Stimulated activated CD8-positive, alpha-beta memory T cell treated with anti-CD3 and anti-CD28 coated beads, Interleukin-12 subunit alpha, Interleukin-12 subunit beta, amount 100 ng/mL, for 4 hours (primary cell): ENCODE measurements around the gene FNDC11.
A peak's percentile ranks its signal among the peaks of the same experiment; 100 is the strongest.
"Not testable (repeated sequence)": the region's sequence is repeated elsewhere in the genome, so short reads cannot be mapped to it uniquely, and the experiment has no call there.

Source experiments
- DNase-seq: peaks from one replicate; pipeline ENCODE4 v3.0.0-alpha.2; 2020; ENCODE audit warnings: low read depth

Gene FNDC11

DNA sequence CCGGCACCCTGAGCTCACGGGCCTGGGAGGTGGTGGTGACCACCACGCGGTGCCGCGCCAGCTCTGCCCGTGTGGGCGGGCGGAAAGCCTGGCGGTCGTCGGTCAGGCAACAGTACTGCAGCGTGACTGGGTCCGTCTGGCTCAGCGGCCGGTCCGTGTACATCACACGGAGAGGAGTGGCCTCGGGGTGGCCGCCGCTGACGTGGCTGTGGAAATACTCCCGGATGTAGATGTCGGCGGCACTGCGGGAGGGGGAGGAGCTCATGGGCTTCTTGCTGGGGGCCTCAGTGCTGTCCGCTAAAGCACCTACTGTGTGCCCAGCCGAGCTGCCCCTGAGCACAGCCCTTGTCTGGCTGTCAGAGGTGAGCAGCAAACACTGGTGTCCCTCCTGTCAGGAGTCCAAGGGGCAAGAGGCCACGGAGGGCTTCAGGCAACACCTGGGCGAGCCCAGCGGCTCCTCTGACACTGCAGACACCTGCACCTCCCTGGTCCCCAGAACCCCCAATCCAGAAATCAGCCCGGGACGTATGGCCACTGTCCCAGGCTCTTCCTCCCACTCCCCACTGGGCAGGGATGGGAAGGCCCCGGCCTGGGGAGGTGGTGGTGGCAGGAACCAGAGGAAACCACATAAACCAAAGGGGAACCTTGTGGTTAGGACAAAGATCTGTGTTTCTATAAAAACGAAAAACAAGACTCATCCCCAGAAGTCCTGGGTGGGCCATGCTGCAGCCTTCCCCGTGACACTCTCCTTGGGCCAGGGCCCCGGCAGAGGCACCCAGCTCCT lies 13.6 kb downstream of the FNDC11 start:
- peak; percentile 50 for DNase-seq

DNA sequence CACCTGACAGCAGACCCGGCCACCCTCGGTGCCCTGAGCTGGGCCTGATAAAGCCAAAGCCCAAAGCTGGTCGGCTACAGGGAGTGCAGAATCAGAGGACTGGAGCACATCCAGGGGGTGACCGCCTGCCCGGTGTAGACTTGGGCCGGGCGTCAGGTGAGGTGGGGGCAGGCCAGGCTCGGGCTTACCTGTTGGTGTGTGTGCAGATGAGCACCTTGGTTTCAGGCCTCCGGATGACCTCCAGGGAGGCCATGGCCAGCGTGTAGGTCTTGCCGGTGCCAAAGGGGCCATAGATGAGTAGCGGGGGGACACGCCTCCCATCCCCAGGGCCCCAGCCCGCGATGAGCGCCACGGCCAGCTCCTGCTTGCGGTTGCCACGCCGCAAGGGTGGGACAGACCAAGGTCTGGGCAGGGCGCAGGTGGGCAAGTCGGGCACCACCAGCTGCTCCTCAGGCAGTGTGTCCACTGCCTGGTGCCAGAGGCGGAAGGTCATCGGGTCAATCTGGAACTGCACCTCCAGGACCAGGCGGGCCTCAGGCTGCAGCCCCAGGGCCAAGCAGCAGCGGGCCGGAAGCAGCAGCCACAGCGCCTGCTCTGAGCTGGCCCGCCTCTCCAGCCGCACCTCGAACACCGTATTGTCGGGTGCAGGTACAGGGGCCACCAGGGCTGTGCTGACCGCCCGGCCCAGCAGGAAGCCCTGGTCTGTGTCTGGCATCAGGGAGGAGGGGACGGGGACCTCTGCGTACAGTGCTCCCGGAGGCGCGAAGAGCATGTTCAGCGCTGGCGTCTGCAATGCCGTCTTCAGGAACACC lies 14.4 kb downstream of the FNDC11 start:
- no peak for DNase-seq

DNA sequence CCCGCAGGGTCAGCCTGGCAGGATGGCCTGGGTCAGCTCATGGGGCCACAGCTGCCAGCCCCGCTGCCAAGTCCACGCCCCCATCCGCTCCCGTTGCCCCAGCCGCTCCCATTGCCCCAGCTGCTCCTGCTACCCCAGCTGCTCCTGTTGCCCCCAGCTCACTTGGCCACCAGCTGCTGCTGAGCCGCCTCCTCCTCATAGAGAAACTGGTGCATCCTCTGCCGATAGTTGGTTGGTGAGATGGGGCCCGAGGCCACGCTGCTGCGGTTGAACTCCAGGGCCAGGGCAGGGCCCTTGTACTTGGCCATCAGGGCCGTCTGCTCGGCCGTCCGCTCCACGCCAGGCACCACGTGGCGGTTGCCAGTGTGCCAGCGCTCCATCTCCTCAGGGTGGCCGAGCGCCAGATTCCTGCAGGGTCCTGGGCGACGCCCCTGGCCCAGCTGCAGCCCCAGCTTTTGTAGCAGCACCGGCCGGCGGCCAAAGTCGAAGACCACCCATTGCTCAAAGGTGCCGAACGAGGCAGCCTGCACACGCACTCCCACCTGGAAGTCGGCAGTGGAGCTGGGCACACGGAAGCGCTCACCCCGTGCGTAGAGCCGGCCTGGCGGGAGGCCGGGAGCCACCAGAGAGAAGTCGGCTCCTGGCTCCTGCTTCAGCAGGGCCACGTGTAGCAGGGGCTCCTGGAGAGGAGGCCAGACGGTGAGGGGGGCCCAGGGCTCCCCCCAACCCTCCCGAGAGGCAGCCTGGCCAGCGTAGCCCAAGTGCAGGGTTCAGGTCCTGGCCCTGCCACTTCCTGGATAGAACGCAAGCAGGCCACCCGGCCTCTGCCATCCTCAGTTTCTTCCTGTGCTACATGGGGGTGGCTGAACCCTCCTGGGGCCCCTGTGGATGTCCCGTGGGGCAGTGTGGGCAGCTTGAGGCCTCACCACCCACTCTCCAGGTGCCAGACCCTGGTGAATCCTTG lies 15.3 kb downstream of the FNDC11 start:
- DNase-seq: no peak

DNA sequence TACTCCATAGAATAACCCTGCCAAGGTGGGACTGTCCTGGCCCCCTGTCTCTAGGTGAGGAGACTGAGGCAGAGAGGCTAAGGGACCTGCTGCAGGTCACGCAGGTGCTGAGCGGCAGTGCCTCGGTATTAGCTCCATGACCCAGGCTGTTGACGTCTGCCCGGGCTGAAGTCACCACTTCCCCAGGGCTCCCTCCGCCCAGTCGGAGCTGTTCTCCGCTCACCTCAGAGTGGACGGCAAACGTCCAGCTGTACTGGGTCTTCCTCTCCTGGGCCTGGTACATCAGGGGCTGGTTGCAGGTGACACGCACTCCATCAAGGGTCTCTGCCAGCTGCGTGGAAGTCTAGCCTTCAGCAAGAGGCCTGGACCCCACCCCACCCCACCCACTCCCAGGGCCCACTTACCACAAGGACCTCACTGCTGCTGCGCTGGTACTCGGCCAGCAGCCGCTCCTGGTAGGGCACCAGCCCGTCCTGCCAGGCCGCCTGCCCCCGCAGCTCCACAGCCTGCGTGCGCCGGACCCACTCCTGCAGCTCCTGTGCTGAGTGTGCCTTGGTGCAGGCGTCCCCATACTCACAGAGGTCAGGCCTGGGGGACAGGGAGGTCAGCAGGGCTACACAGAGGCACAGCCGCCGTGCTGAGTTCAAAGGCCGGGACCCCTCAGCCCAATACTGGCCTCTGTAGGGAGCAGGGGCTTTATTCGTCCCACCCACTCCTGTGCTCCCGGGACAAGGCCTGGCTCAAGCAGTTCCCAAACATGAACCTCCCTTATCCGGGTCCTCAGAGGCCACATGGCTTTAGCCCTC lies 16.5 kb downstream of the FNDC11 start:
- DNase-seq: no peak

DNA sequence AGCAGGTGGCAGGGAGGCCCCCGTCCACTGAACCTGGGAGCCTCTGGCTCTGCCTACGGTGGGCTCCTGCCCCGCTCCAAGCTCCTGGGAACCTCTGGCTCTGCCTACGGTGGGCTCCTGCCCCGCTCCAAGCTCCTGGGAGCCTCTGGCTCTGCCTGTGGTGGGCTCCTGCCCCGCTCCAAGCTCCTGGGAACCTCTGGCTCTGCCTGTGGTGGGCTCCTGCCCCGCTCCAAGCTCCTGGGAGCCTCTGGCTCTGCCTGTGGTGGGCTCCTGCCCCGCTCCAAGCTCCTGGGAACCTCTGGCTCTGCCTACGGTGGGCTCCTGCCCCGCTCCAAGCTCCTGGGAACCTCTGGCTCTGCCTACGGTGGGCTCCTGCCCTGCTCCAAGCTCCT lies 17.1 kb downstream of the FNDC11 start:
- not testable (repeated sequence) for DNase-seq

DNA sequence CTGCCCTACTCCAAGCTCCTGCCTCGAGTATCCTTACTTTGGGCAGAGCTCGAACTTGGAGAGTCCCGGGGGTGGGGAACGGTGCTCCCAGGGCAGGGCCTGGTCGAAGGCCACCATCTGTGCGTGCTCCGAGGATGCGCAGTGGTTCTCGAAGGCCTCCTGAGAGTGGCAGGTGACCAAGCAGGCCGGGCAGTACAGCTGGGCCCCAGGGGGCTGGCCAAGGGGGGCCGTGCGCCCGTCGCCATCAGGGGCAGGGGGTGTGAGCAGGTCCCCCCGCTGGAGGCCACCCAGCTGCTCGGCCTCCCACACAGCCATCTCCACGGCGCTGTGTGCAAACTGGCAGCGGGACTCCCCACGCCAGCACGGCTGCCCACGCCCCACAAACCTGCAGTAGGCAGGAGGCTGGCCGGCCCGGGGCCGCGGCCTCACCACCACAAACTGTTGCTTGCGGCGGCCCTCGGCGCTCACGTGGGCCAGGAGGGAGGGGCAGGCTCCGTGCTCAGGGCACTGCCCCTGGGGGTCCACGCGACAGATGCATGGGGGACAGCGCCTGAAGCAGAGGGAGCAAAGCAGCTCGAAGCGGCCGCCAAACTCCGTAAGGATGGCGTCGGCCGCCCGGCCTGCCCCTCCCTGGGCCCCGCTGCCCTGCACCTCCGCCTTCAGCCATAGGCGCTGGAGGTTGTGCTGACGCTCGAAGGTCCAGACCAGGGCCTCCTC lies 18.3 kb downstream of the FNDC11 start:
- DNase-seq: no peak

DNA sequence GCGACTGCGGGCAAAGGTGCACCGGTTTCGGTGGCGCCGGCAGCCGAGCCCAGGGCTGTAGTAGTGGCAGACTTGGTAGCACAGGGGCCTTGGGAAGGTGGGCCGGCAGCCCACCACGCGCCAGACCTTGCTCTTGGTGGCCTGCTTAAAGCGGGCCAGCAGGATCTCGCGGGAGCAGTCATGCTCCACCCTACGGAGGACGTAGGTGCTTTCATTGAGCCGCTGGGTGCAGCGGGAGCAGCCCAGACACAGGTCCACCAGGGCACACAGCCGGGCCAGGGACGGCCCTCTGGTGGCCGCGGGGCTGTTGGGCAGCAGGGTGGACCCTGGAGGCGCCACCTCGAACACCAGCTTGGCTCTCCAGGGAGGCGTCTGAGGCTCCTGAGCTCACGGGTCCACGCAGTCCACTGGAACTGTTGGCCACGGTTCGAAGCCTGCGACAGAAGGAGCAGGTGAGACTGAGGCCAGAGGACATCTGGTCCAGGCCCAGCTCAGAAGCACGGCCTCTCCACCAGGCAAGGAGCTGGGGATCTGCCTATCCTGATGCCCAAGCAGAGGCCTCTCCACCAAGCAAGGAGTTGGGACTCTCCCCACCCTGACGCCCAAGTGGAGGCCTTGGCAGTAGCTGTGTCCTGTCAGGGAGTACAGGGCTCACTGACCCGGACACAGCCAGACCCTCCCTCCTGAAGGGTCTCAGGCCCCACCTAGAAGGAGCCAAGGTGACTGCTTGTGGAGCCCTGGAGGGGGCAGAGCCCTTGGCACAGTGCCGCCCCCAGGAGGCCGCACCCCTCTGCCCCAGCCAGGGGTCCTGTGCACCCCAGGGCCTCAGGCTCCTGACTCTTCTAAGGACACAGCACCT lies 19.1 kb downstream of the FNDC11 start:
- no peak for DNase-seq

DNA sequence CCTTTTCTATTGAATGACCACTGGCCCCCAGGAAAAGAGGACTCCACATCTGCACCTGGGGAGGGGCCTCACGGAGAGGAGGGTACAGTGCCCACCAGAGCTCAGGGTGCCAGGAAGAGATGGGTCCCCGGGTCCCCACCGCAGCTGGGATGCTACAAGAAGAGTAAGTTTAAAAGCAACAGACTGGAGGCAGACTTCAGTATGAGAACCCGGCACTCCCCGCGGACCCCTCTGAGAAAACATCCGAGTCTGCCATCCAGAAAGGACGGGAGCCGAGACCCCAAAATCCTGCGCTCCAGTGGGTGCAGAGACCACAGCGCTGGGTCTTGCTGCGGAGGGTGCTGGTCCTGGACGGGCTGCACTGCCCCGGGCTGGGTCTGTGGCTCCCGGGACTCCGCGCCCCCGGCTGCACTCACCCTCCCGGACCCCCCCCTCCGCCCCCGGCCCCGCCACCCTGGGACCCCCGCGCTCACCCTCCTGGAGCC lies 19.7 kb downstream of the FNDC11 start:
- no peak for DNase-seq

DNA sequence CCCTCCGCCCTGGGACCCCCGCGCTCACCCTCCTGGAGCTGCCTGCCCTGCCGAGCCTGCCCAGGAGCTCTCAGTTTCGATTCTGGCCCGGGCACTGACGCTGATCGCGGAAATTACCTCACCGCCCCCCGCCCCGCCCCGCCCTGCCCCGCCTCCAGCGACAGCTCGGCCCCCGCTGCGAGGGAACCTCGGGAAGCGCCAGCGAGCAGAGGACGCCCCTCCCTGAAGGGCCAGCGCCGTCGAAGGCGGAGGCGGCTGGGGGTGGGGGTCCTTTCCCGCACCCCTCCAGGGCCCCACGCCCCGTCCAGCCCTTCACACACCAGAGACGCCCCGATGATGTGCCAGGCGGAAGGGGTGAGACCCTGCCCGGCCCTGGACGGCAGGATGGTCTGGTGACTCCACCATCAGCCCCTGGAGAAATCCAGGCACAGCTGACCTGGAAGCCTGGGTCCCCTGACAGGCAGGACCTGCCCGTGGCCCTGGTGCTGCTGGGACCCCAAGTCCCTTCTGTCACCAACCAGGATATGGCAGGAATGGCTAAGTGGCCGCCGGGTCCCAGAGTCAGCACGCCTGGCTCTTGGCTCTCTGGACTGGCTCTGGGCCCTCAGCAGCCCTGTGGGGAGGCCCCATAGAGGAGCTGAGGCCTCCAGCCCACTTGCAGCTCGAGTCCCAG lies 20.3 kb downstream of the FNDC11 start, which contains the start of gene HELZ2:
TSS of gene HELZ2 (minus strand) at position 84 of the 673 bp plus-strand sequence. CDS start 1,854 bp downstream, outside the sequence.
- peak; percentile 52 for DNase-seq

DNA sequence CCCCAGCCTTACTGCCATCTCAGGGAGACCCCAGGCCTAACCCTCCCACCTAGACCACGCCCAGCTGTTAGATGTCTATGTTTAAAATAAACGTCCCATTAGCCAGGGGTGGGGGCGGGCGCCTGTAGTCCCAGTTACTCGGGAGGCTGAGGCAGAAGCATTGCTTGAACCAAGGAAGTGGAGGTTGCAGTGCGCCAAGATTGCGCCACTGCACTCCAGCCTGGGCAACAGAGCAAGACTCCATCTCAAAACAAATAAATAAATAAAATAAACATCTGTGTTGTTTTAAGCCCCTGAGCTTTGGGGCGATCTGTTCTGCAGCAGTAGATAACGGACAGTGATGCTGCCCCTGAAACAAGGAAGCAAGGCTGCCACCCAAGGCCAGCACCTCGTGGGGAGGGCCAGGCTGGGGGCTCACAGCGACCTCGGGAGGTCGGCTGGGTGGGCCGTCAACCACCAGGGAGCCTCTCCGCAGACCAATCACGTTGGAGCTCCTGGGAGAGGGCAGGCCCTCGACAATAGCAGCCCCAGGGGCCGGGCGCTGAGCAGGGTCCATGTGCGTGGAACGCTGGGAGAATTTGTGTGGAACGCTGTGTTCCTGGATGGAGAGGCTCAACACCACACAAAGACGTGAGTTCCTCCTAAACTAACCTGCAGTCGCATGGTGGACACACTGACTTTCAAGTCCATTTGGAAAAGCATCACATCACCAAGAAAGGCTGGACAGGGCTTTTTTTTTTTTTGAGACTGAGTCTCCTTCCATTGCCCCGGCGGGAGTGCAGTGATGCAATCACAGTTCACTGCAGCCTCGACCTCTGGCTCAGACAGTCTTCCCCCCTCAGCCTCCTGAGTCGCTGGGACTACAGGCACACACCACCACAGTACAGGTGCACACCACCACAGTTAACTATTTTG lies 21.1 kb downstream of the FNDC11 start:
- no peak for DNase-seq

DNA sequence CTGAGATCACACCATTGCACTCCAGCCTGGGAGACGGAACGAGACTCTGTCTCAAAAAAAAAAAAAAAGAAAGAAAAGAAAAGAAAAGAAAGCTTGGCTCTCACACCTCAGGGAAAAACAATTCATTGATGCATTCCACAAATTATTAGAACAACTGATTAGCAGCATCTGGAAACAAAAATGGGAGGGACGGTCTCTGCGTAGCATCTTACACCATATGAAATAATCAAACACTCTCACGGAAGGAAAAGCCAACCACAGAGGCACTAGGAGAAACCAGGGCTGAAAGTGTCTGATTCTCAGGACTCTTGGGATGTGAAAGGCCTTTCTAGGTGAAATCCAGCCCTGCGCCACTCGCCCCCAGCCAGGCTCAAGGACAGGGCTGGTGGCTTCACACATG lies 22.4 kb downstream of the FNDC11 start:
- no peak for DNase-seq

DNA sequence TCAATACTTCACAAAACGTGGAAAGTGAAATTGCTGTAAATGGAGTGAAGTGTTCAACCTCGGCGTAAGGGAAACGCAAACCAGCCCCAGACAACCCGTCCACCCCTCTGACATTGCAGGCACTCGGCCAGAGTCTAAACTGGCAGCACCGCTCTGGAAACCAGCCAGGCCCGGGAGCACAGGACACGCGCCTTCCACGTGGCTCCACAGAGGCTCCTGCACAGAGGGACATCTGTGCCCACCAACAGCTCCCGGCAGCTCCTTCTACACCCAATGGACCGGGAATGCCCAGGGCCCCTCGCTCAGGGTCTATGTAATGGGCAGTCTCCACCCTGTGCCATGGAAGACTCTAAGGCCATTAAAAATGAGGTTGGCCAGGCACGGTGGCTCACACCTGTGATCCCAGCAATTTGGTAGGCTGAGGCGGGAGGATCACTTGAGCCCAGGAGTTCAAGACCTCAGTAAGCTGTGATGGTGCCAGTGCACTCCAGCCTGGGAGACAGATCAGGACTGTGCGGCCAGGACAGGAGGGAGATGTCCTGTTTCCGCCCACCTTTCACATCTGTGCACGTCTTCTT lies 23.4 kb downstream of the FNDC11 start:
- no peak for DNase-seq

DNA sequence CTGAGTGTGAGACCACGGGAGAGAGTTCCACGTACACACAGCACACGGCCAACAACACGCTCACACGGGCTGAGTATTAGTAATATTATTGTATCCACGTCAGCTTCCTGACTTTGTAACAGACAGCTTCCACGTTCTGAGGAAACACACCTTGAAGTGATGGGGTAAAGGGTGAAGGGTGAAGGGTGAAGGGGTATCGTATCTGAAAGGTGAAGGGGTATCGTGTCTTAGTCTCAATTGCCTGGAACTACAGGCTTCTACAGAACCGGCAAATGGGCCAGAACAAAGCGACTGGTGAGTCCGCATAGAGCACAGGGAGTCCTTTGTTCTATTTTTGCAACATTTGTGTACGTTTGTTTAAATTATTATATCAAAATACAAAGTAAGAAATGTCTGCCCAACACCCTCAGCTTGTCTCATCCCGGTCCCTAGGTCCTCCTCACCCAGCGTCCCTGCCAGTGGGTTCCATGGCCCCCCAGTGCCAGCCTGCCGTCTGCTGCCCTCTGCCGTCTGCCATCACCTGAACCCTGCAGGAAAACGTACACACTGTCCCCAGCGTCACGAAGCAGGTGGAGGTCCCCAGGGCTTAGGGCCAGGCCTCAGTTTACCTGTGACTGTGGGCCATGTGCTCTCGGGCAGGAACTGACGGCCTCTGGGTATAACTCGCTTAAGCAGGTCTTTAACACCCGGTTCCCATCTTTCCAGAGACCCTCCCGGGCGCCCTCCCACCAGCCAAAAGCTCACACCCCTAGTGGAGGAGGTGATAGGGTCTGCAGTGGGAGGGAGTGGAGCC lies 24.5 kb downstream of the FNDC11 start:
- DNase-seq: no peak

DNA sequence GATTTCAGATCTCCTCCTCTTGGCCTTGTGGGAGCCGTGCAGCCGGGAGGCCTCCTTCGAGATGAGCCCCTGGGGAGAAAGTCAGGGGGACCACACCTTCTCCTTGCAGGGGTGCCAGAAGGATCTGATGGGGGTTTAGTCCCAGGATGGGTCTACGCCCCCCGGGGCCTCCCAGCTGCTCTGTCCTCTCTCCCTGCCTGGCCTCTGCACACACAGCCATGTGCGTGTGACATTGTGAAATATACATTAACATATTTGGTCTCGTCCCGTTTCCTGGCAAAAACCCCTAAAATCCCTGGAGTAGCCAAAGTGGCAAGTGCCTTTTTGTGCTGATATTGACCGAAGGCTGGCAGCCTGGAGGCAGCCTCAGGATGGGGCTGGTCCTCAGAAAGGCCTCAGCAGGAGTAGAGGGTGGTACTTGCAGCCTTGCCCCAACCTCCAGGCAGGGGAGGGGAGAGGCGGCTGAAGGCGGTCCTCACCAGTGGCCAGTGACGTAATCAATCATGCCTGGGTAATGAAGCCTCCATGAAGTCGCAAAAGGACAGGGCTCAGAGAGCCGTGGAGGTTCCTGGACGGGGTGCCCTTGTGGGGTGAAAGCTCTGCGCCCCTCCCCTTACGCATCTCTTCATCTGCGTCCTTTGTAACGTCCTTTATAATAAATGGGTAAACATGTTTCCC lies 25.2 kb downstream of the FNDC11 start:
- DNase-seq: no peak

DNA sequence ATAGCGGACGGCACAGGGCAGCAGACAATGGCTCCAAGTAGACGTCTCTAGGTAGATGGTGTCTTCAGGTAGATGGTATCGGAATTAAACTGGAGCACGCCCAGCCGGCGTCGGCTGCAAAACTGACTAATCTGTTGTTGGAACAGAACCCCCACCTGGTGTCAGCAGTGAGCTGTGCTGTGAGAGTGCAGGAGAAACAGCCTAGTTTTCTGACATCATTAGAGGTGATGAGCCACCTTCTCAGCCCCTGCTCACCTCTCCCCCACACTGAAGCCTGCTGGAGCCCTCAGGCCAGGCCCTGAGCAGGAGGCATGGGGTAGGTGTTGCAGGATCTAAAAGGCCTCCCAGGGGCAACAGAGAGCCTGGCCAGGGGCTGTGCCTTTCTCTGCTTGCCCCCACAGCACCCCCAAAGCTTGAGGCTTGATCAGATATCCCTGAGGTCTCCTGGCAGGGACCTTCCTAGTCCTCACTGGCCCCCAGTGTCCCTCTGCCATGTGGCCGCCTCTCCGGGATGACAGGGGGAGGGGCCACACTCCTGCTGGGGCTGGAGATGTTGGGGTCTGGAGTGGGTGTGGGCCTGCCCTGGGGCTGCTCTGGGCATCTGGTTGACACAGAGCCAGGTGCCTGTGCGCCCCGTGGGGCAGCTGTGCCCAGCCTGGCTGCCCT lies 27.0 kb downstream of the FNDC11 start:
- peak; percentile 43 for DNase-seq
